Endodermal cell (in vitro differentiated cells): ENCODE results near the gene ANKRD1. TPM values are rescaled to one million over a fixed set of nuclear protein-coding genes. Genes with fewer than 3 reads are reported as not detected.
"Not testable (repeated sequence)": the region's sequence is repeated elsewhere in the genome, so short reads cannot be mapped to it uniquely, and the experiment has no call there.

Experiments used
- DNase-seq: peaks from one replicate; pipeline ENCODE4 v3.0.0-alpha.2; 2017
- H3K27ac ChIP-seq: 2 replicates; pipeline ENCODE4 v1.5.1; 2013; ENCODE audit warnings: mild to moderate bottlenecking, low read depth, low read length, moderate library complexity
- H3K27me3 ChIP-seq: 2 replicates; pipeline ENCODE4 v1.6.1; 2013; ENCODE audit warnings: mild to moderate bottlenecking, low read length, moderate library complexity; ENCODE audit not compliant: insufficient read depth, control insufficient read depth, poor library complexity, severe bottlenecking
- H3K36me3 ChIP-seq: 2 replicates; pipeline ENCODE4 v1.7.0; 2013; ENCODE audit warnings: mild to moderate bottlenecking, low read length, moderate library complexity; ENCODE audit not compliant: control insufficient read depth, insufficient read depth
- H3K4me1 ChIP-seq: one replicate; pipeline ENCODE4 v1.7.0; 2013; ENCODE audit warnings: low read length; ENCODE audit not compliant: control insufficient read depth, insufficient read depth
- H3K4me3 ChIP-seq: 2 replicates; pipeline ENCODE4 v1.5.1; 2013; ENCODE audit warnings: mild to moderate bottlenecking, low read length, moderate library complexity
- H3K9ac ChIP-seq: 2 replicates; pipeline ENCODE4 v1.6.1; 2013; ENCODE audit warnings: mild to moderate bottlenecking, low read length, moderate library complexity; ENCODE audit not compliant: poor library complexity, severe bottlenecking; ENCODE audit errors: extremely low read depth
- H3K9me3 ChIP-seq: 2 replicates; pipeline ENCODE4 v1.6.1; 2013; ENCODE audit warnings: mild to moderate bottlenecking, low read length, moderate library complexity; ENCODE audit not compliant: control insufficient read depth
- H3K27ac Mint-ChIP-seq: 2 replicates; pipeline ENCODE4 v1.8.0; 2020; ENCODE audit warnings: mixed read lengths
- H3K27me3 Mint-ChIP-seq: 2 replicates; pipeline ENCODE4 v1.8.0; 2021; ENCODE audit warnings: mild to moderate bottlenecking, mixed read lengths; ENCODE audit not compliant: insufficient read depth
- H3K36me3 Mint-ChIP-seq: 2 replicates; pipeline ENCODE4 v1.8.0; 2020; ENCODE audit warnings: low read depth, mixed read lengths
- H3K4me1 Mint-ChIP-seq: 2 replicates; pipeline ENCODE4 v1.8.0; 2020; ENCODE audit warnings: mixed read lengths
- H3K4me3 Mint-ChIP-seq: 2 replicates; pipeline ENCODE4 v1.8.0; 2020; ENCODE audit warnings: mild to moderate bottlenecking, moderate library complexity, mixed read lengths
- H3K9me3 Mint-ChIP-seq: 2 replicates; pipeline ENCODE4 v1.8.0; 2020; ENCODE audit warnings: mild to moderate bottlenecking, mixed read lengths
- CTCF ChIP-seq: fragments of 200-600 bp; sonication (generic); conservative IDR thresholded peaks from 2 replicates; pipeline ENCODE4 v1.5.0; 2021; ENCODE audit warnings: antibody characterized with exemption, mild to moderate bottlenecking
- WGBS, 2 experiments: methylation state at CpG; one replicate each; pipeline versions ENCODE4 v1.1.5 to v1.1.7; 2013; ENCODE audit warnings: missing lambda C conversion rate in 2 of 2, mixed read lengths in 1 of 2; ENCODE audit not compliant: insufficient coverage in 1 of 2, insufficient read length in 1 of 2; 5-methylcytosine and 5-hydroxymethylcytosine counted together
- total RNA-seq, 2 donors: library from RNA; stranded (reverse); fragmentation: NEBNext Ultra II Directional in 1 of 2; extraction: Animal tissue kit (Norgen Biotek cat#: 25700) in 1 of 2; gene quantifications; 2 replicates in 1 of 2; 3 replicates in 1 of 2; pipeline ENCODE4 v1.2.1, GENCODE V29; 2021

Gene ANKRD1
- total RNA-seq, 2 donors from 2014 or later = 19.6 to 42.6 TPM

GRCh38 chr10:90905925-90906324 is 15.0 kb downstream of the ANKRD1 start:
- H3K4me3 ChIP-seq = no peak overlapping the region
- H3K36me3 Mint-ChIP-seq = peaks cover 6% of the 10 kb centered on the region
- H3K27me3 Mint-ChIP-seq = peaks cover 14% of the 10 kb centered on the region
- H3K4me1 ChIP-seq = no peaks in the 10 kb centered on the region
- H3K27ac ChIP-seq = no peak overlapping the region
- DNase-seq = no peak
- H3K9me3 ChIP-seq = no peaks in the 10 kb centered on the region
- no peak overlapping the region for H3K9ac ChIP-seq
- H3K27ac Mint-ChIP-seq = no peak overlapping the region
- no peak overlapping the region for H3K4me3 Mint-ChIP-seq
- TF ChIP-seq CTCF = no peak
- WGBS, 2 experiments = 96 to 100% methylated on average over 1 of the region's 1 CpG
- no peaks in the 10 kb centered on the region for H3K9me3 Mint-ChIP-seq
- no peaks in the 10 kb centered on the region for H3K27me3 ChIP-seq
- peaks cover 29% of the 10 kb centered on the region for H3K36me3 ChIP-seq
- peaks cover 11% of the 10 kb centered on the region for H3K4me1 Mint-ChIP-seq

GRCh38 chr10:90896916-90897315 is 24.0 kb downstream of the ANKRD1 start:
- not testable (repeated sequence) for H3K4me1 Mint-ChIP-seq, H3K4me3 Mint-ChIP-seq, H3K9ac ChIP-seq, H3K9me3 Mint-ChIP-seq, H3K27ac Mint-ChIP-seq, H3K27me3 Mint-ChIP-seq, H3K27me3 ChIP-seq, DNase-seq, H3K27ac ChIP-seq, H3K4me3 ChIP-seq, H3K9me3 ChIP-seq, H3K4me1 ChIP-seq
- H3K36me3 ChIP-seq = peaks cover 63% of the 10 kb centered on the region
- peaks cover 31% of the 10 kb centered on the region for H3K36me3 Mint-ChIP-seq
- 78% methylated on average over 2 of the region's 2 CpGs; no CpG with 5 or more reads in 1 of the 2 experiments for WGBS, 2 experiments

GRCh38 chr10:90893190-90893589 is 27.7 kb downstream of the ANKRD1 start:
- Histone ChIP-seq H3K4me1 (no peaks in the 10 kb centered on the region), H3K27me3 (no peaks in the 10 kb centered on the region), H3K9me3 (no peaks in the 10 kb centered on the region), H3K4me3 (no peak overlapping the region), H3K36me3 (peaks cover 68% of the 10 kb centered on the region), H3K27ac (no peak overlapping the region), H3K9ac (no peak overlapping the region)
- no peaks in the 10 kb centered on the region for H3K4me1 Mint-ChIP-seq
- TF ChIP-seq CTCF = no peak
- WGBS, 2 experiments = 96 to 100% methylated on average over 3 of the region's 3 CpGs
- no peaks in the 10 kb centered on the region for H3K27me3 Mint-ChIP-seq
- H3K9me3 Mint-ChIP-seq = no peaks in the 10 kb centered on the region
- no peak overlapping the region for H3K4me3 Mint-ChIP-seq
- H3K27ac Mint-ChIP-seq = no peak overlapping the region
- no peak for DNase-seq
- peaks cover 44% of the 10 kb centered on the region for H3K36me3 Mint-ChIP-seq

- H3K4me1 Mint-ChIP-seq = no peaks in the 10 kb centered on the region
- no peaks in the 10 kb centered on the region for H3K4me1 ChIP-seq
- no peak overlapping the region for H3K27ac Mint-ChIP-seq
- no peaks in the 10 kb centered on the region for H3K9me3 Mint-ChIP-seq
- no peak for DNase-seq
- H3K9ac ChIP-seq = no peak overlapping the region
- WGBS, 2 experiments = 100% methylated on average over 1 of the region's 2 CpGs
- H3K9me3 ChIP-seq = no peaks in the 10 kb centered on the region
- TF ChIP-seq CTCF = no peak
- H3K27me3 Mint-ChIP-seq = no peaks in the 10 kb centered on the region
- no peak overlapping the region for H3K4me3 ChIP-seq
- peaks cover 52% of the 10 kb centered on the region for H3K36me3 Mint-ChIP-seq
- no peak overlapping the region for H3K27ac ChIP-seq
- H3K36me3 ChIP-seq = peaks cover 80% of the 10 kb centered on the region
- H3K4me3 Mint-ChIP-seq = no peak overlapping the region
- no peaks in the 10 kb centered on the region for H3K27me3 ChIP-seq
Measured at GRCh38 chr10:90890347-90890746, 30.5 kb downstream of the ANKRD1 start.
